MCF 10A (cell line): ENCODE results near the gene PREP. TPM values are rescaled to one million over a fixed set of nuclear protein-coding genes. Genes with fewer than 3 reads are reported as not detected.

ENCODE experiments used
- BruUV-seq: library from RNA; stranded (reverse); fragments of 400-500 nt; replicated peaks from 2 replicates; lab custom pipeline; 2021; lab: Mats Ljungman, UMichigan
- CTCF ChIA-PET: fragments of 300-600 bp; sonication (Branson Sonifier 250); formaldehyde crosslinking; extraction: SDS; loops from one replicate; lab custom pipeline; 2021; ENCODE audit warnings: antibody characterized with exemption, inconsistent platforms; lab: Yijun Ruan, JAX
- POLR2A ChIA-PET: fragments of 300-600, 350-650 bp; sonication (Branson Sonifier 250); formaldehyde crosslinking; extraction: SDS; loops from one replicate; lab custom pipeline; 2020; ENCODE audit warnings: antibody characterized with exemption, inconsistent platforms; lab: Yijun Ruan, JAX
- DNase-seq: peaks from one replicate; pipeline ENCODE4 v3.0.0-alpha.2; 2018; ENCODE audit not compliant: unreplicated experiment
- H3K27ac Mint-ChIP-seq: one replicate; pipeline ENCODE4 v1.8.0; 2022; ENCODE audit warnings: mild to moderate bottlenecking, low read depth, mixed read lengths; ENCODE audit not compliant: unreplicated experiment
- H3K27me3 Mint-ChIP-seq: one replicate; pipeline ENCODE4 v1.8.0; 2022; ENCODE audit warnings: mixed read lengths; ENCODE audit not compliant: insufficient read depth, unreplicated experiment
- H3K36me3 Mint-ChIP-seq: one replicate; pipeline ENCODE4 v1.8.0; 2022; ENCODE audit warnings: mild to moderate bottlenecking, moderate library complexity, mixed read lengths; ENCODE audit not compliant: insufficient read depth, unreplicated experiment
- H3K4me1 Mint-ChIP-seq: one replicate; pipeline ENCODE4 v1.8.0; 2022; ENCODE audit warnings: mixed read lengths; ENCODE audit not compliant: insufficient read depth, unreplicated experiment
- H3K4me3 Mint-ChIP-seq: one replicate; pipeline ENCODE4 v1.8.0; 2022; ENCODE audit warnings: mild to moderate bottlenecking, moderate library complexity, mixed read lengths; ENCODE audit not compliant: unreplicated experiment
- H3K9me3 Mint-ChIP-seq: one replicate; pipeline ENCODE4 v1.8.0; 2022; ENCODE audit warnings: mixed read lengths; ENCODE audit not compliant: unreplicated experiment
- CTCF ChIP-seq: fragments of 200-600 bp; IDR thresholded peaks from one replicate; pipeline ENCODE4 v1.8.0; 2022; ENCODE audit warnings: antibody characterized with exemption, mild to moderate bottlenecking; ENCODE audit not compliant: unreplicated experiment
- intact Hi-C: fragments of 100-400 bp; cut with micrococcal nuclease; formaldehyde crosslinking; loops from 2 replicates; pipeline ENCODE4 v1.14.1; 2022
- total RNA-seq: library from RNA; stranded (reverse); gene quantifications from 2 replicates; pipeline ENCODE4 v1.2.3, GENCODE V29; 2022

Gene PREP
- total RNA-seq, 1 experiment from 2014 or later: 67.6 TPM

- Mint-ChIP-seq H3K9me3 (no peaks in the 10 kb centered on the region), H3K36me3 (peaks cover 50% of the 10 kb centered on the region), H3K4me3 (no peak overlapping the region), H3K4me1 (peaks cover 25% of the 10 kb centered on the region), H3K27ac (no peak overlapping the region), H3K27me3 (no peaks in the 10 kb centered on the region)
- no TSS peak for BruUV-seq
- DNase-seq: no peak
- ChIA-PET CTCF (interaction anchor here (0.5 kb wide), 1 partner anchor 10 kb away, joined by 3 read pairs; no protein-coding TSS in a partner anchor), POLR2A (no interaction called here)
- intact Hi-C loops: no loop called here
- no peak for TF ChIP-seq CTCF
These were observed 72.5 kb downstream of the PREP start for GRCh38 chr6:105330364-105330763.

GRCh38 chr6:105326833-105327770 lies 75.8 kb downstream of the PREP start:
- no peak overlapping the region for H3K4me3 Mint-ChIP-seq

DNA sequence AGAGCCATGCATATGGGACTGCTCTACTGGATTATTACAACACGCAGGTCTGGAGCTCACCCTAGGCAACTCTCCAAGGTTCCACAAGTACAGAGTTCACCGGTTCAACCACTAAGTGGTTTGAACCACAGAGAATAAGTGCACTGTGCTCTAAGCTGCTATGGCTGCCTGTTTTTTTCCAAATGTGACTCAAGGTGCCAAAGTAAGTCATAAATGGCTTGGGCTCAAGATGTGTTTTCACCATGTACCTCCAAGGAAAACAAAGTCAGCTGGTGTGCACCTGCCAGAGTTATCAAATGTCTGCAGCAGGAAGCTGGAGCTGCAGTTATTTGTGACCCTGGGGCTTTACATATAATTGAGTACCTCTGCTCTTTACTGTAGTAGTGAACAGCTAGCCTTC lies 76.7 kb downstream of the PREP start:
- peak; percentile 34 for DNase-seq
- Mint-ChIP-seq H3K4me3 (no peak overlapping the region), H3K27me3 (no peaks in the 10 kb centered on the region), H3K27ac (no peak overlapping the region), H3K9me3 (no peaks in the 10 kb centered on the region), H3K4me1 (peaks cover 30% of the 10 kb centered on the region), H3K36me3 (peaks cover 58% of the 10 kb centered on the region)
- ChIA-PET CTCF (interaction anchor here (0.7 to 3.0 kb wide), 9 partner anchors 8 to 238 kb away, joined by 3 to 18 read pairs (median 3); no protein-coding TSS in a partner anchor), POLR2A (interaction anchor here (0.6 to 3.1 kb wide), 10 partner anchors 8 to 532 kb away, joined by 3 to 19 read pairs (median 3); no protein-coding TSS in a partner anchor)
- TF ChIP-seq CTCF: no peak
- BruUV-seq: no TSS peak
- intact Hi-C loops: no loop called here

More at GRCh38 chr6:105326833-105327770, 75.8 kb downstream of the PREP start:
- intact Hi-C loops: no loop called here
- TF ChIP-seq CTCF: no peak
- ChIA-PET CTCF (interaction anchor here (0.5 to 3.0 kb wide), 15 partner anchors 9 to 442 kb away, joined by 3 to 18 read pairs (median 3); no protein-coding TSS in a partner anchor), POLR2A (interaction anchor here (0.6 to 3.1 kb wide), 14 partner anchors 9 to 676 kb away, joined by 3 to 19 read pairs (median 4); partner anchors contain the start of gene PREP)
- BruUV-seq: no TSS peak
- no peaks in the 10 kb centered on the region for H3K27me3 Mint-ChIP-seq
- peak overlapping the region; percentile 58 for H3K27ac Mint-ChIP-seq
- H3K36me3 Mint-ChIP-seq: peaks cover 58% of the 10 kb centered on the region
- H3K4me1 Mint-ChIP-seq: peaks cover 30% of the 10 kb centered on the region
- no peaks in the 10 kb centered on the region for H3K9me3 Mint-ChIP-seq
- peak; percentile 77 for DNase-seq
